HG02852 (cell line): ENCODE measurements around the gene FNDC11.
"Not testable (repeated sequence)": the region's sequence is repeated elsewhere in the genome, so short reads cannot be mapped to it uniquely, and the experiment has no call there.

Experiments used
- ATAC-seq: cut with Tn5 transposase; IDR thresholded peaks from one replicate; pipeline ENCODE4 v1.9.1; 2021; ENCODE audit warnings: mild to moderate bottlenecking, moderate library complexity; ENCODE audit not compliant: unreplicated experiment

Gene FNDC11

DNA sequence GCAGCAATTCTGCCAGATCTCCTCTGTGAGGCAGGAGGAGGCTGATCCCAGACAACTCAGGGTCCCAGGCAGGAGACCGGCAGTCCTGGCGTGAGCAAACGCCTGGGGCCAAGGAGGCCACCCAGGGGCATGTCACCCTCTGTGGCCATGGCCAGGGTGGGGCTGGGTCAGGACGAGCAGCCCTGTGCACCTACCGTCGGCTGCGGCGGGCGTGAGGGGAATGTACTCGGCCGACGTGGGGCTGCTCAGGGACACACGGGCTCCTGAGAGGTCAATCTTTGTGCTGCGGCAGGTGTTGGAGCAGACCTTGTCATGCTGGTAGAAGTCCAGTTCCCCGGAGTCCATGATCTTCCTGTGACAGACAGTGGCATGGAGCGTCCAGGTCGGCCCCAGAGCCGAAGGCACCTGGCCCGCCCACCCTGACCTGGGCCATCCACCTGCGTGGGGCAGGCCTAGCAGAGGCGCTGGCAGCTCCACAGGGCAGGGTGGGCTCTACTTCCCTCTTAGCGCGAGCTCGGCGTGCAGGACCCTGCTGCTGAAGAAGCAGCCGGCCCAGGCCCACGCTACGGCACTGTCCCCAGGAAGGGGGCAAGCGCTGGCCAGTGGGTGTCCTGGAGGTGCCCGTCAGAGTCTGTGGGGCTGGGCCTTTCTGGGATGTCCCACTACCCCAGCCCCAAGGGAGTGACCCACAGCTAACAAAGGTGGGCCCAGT, 41.6 kb downstream of the FNDC11 start:
- ATAC-seq: no peak

DNA sequence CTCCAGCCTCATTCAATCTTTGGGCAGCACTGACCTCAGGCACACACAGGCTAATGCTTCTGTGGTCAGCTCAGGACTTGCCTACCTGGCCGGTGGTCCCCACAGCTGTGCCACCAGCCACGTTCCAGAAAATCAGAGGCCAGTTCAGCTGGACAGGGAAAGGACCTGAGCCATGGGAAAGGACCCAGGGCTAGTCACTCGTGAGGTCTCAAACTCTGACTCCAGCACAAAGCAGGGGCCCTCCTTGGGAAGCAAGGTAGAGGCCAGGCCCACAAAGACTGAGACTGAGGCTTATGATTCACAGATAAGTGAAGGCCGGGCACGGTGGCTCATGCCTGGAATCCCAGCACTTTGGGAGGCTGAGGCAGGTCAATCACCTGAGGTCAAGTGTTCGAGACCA, 42.5 kb downstream of the FNDC11 start:
- ATAC-seq: no peak

DNA sequence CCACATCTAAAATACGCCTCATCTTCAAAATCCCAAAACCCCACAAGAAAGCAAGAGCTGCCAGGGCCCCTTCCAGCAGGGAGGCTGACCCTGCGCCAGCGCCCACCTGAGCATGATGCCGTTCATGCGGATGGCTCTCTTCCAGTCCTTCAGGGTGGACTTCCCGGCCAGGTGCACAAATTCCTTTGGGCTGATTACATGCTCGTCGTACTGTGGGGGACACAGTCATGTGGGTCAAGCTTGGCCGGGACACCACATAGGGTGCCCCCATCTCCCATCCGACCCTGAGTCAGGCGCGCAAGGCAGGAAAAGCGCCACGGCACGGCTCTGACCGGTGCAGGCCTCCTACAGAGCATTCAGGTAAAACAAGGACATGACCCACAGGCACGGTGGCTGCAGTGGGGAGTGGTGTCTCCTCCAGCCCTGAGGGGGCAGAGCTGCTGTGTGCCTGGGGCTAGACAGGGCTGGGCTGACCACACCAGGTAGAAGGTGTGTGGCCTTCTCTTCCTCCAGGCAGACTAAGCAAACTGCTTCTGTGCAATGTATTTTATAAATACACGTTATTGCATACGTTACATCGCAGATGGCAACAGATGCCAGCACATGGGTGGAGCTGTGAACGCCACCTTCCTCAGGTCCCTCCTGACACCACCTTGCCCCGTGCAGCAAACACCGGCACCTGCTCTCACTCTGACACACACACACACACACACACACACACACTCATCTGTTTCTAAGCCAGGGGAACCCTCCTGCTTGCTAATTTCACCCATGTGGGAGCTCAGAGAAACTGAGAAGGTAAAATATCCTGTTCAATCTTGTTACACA, 43.9 kb downstream of the FNDC11 start:
- no peak for ATAC-seq

DNA sequence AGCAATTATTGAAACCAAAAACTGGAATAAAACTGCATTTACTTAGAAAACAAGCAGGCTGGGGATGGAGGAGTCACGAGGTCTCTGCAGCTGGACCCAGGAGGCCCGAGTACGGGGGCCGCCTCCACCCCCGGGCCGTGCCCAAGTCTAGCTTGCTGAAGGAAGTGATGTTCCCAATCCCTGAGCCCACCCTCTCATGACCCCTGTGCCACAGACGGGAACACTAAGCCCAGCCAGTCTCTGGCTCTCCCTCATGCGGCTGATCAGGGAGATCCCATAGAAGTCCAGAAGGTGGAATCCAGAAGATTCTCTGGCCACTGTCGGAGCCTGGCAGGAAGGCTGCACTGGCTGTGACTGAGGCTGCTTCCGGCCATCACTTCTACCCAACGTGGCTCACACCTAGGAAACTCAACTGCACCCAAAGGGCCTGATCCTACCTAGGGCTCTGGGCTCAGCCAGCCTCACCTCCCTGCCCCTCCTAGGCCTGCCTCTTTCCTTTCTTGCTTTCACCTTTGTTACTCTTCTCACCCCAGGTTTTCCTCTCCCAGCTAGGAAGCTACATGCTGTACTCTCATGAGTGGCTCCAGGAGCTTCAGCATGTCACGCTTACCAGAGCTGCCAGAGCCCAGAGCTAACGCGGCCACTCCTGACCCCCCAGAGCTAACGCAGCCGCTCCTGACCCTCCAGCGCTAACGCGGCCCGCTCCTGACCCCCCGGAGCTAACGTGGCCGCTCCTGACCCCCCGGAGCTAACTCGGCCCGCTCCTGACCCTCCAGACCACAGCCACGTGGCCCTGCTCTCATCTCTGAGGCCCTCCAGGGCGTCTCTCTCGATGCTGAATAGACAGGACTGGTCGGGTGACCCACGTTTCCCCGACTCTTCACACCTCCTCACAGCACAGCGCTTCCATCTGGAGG, 44.8 kb downstream of the FNDC11 start:
- no peak for ATAC-seq

DNA sequence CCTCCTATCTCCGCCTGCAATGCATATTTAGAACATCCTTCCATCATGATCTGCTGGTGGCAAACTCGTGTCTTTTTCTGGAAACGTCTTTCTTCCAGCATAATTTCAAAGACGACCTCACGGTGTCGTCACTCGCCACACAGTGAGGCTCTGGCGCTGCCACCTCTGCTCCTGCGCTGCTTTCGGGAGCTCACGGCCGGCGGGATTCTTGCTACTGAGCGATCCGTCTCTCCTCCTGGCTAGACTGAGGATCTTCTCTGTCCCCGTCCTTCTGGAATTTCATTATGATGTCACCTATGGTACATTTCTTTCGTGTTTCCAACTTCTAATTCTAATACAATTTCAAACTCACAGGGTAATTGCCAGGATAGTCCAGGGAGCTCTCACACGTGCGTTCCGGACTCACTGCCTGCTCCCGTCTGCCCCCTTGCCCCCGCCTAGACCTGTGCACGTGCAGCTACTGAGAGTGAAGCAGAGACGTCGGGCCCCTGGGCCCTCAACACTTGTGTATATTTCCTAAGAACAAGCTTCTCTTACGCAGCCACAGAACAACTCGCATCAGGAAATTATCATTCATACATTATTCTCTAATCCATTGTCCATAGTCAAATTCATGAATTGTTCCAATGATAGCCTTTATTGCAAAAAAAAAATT, 45.6 kb downstream of the FNDC11 start:
- no peak for ATAC-seq

DNA sequence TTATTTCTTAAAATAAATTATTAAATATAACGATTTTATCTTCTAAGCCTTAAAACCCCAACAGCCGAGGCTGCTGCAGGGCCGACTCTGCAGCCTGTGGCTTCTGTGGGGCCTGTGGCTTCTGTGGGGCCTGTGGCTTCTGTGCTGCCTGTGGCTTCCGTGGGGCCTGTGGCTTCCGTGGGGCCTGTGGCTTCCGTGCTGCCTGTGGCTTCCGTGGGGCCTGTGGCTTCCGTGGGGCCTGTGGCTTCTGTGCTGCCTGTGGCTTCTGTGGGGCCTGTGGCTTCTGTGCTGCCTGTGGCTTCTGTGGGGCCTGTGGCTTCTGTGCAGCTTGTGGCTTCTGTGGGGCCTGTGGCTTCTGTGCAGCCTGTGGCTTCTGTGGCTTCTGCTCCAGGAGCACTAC, 47.7 kb downstream of the FNDC11 start:
- not testable (repeated sequence) for ATAC-seq

DNA sequence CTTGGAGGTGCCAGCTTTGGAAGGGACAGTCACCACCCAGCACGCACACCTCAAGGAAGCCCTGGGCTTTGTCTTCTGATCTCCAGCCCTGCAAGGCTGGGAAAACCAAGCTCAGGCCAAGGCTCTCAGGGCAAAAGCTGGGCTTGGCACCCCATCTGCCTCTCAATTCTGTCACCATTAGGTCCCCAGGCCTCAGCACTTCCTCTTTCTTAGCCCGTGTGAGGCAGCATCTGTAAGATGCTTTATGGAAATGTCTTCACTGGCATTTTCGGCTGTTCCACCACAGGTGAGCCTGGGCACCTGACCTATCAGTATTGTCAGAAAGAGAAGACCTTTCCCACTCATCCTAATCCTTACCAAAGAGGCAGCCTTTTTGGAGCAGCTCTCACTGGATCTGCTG, 48.4 kb downstream of the FNDC11 start:
- ATAC-seq: no peak
